GM13977 (cell line): ENCODE data around the gene LRRC9.

ENCODE experiments used
- DNase-seq: peaks from one replicate; pipeline ENCODE4 v3.0.0; 2012; ENCODE audit warnings: low spot score
- CTCF ChIP-seq: IDR thresholded peaks from 2 replicates; pipeline ENCODE4 v1.5.1; 2012; ENCODE audit warnings: mild to moderate bottlenecking, control low read depth; ENCODE audit not compliant: insufficient read depth; ENCODE audit errors: extremely low read depth, missing control alignments
- in situ Hi-C: fragments of 300-500 bp; cut with MboI; formaldehyde crosslinking; loops from one replicate; pipeline ENCODE4 v1.12.0; 2022; ENCODE audit warnings: low sequenced_read_pairs, low pct_unique_long_range_greater_than_20kb, mixed read lengths, inconsistent platforms; ENCODE audit not compliant: unreplicated experiment

Gene LRRC9

GRCh38 chr14:59969319-59969718 lies 49.4 kb downstream of the LRRC9 start:
- no peak for DNase-seq
- TF ChIP-seq CTCF, result no peak
- in situ Hi-C loops, result loop anchor here (25.0 kb wide), 1 partner anchor 218 kb away; no protein-coding TSS in a partner anchor

GRCh38 chr14:59981564-59981963 lies 61.6 kb downstream of the LRRC9 start:
- no peak for DNase-seq
- in situ Hi-C loops, result no loop called here
- no peak for TF ChIP-seq CTCF

GRCh38 chr14:59983048-59983447 lies 63.1 kb downstream of the LRRC9 start:
- no peak for TF ChIP-seq CTCF
- no peak for DNase-seq
- in situ Hi-C loops, result no loop called here

GRCh38 chr14:59986556-59987059 lies 66.7 kb downstream of the LRRC9 start:
- TF ChIP-seq CTCF, result no peak
- in situ Hi-C loops, result no loop called here
- DNase-seq, result no peak

GRCh38 chr14:59997449-59997848 lies 77.5 kb downstream of the LRRC9 start:
- in situ Hi-C loops, result no loop called here
- TF ChIP-seq CTCF, result no peak
- DNase-seq, result no peak

GRCh38 chr14:59997966-59998365 lies 78.0 kb downstream of the LRRC9 start:
- TF ChIP-seq CTCF, result no peak
- in situ Hi-C loops, result no loop called here
- no peak for DNase-seq

GRCh38 chr14:59998564-59998963 lies 78.6 kb downstream of the LRRC9 start:
- in situ Hi-C loops, result no loop called here
- DNase-seq, result no peak
- no peak for TF ChIP-seq CTCF
